H1 (cell line): ENCODE measurements around the gene TCF7L1.

Experiments
- ATF2 ChIP-seq: IDR thresholded peaks from 2 replicates; pipeline ENCODE4 v1.6.1; 2012; ENCODE audit warnings: low read length, inconsistent platforms
- BRCA1 ChIP-seq: IDR thresholded peaks from 2 replicates; pipeline ENCODE4 v1.6.1; 2012; ENCODE audit warnings: low read depth, low read length, improper control_type of control experiment
- CTCF ChIP-seq, 3 experiments: IDR thresholded peaks; 1 replicate in 2 of 3; 2 replicates in 1 of 3; pipeline versions ENCODE4 v1.5.1 to v1.6.1; 2011; ENCODE audit warnings: low read length in 3 of 3, mild to moderate bottlenecking in 3 of 3, inconsistent platforms in 2 of 3, low read depth in 1 of 3, moderate library complexity in 1 of 3; ENCODE audit not compliant: insufficient read depth in 1 of 3; ENCODE audit errors: control extremely low read depth in 1 of 3
- EZH2 ChIP-seq: fragments of 200-600 bp; sonication (generic); IDR thresholded peaks from 2 replicates; pipeline ENCODE4 v1.7.1; 2012; ENCODE audit warnings: low read depth, mild to moderate bottlenecking, moderate library complexity, low read length, inconsistent platforms; ENCODE audit not compliant: severe bottlenecking
- HDAC2 ChIP-seq, 2 experiments: fragments of 300-600 bp in 1 of 2; sonication (generic) in 1 of 2; IDR thresholded peaks; 2 replicates each; pipeline ENCODE4 v1.6.1; 2011 to 2012; ENCODE audit warnings: low read depth in 2 of 2, low read length in 2 of 2, mild to moderate bottlenecking in 2 of 2, moderate library complexity in 2 of 2, borderline replicate concordance in 1 of 2, inconsistent platforms in 1 of 2
- JUN ChIP-seq: IDR thresholded peaks from 2 replicates; pipeline ENCODE4 v1.6.1; 2011; ENCODE audit warnings: low read depth, mild to moderate bottlenecking, improper control_type of control experiment, low read length
- ZNF274 ChIP-seq: IDR thresholded peaks from 2 replicates; pipeline ENCODE4 v1.7.0; 2012; ENCODE audit warnings: low read length, borderline replicate concordance; ENCODE audit errors: extremely low read depth

GRCh38 chr2:85308896-85309555, 175.8 kb downstream of the TCF7L1 start:
- TF ChIP-seq JUN (no peak), CTCF (IDR thresholded peaks at IDR 0.05; ENCODE audit: control extremely low read depth in 1 of 3, insufficient read depth in 1 of 3, low read depth in 1 of 3, low read length in 3 of 3) (no peak), HDAC2 (IDR thresholded peaks at IDR 0.05; ENCODE audit: borderline replicate concordance in 1 of 2, low read depth in 2 of 2, low read length in 2 of 2) (no peak), ZNF274 (no peak), EZH2 (no peak), ATF2 (no peak), BRCA1 (no peak)
